Testis (tissue), 3 donors: ENCODE measurements around the gene CAPN5. TPM values are rescaled to one million over a fixed set of nuclear protein-coding genes. Genes with fewer than 3 reads are reported as not detected.
"Not testable (repeated sequence)": the region's sequence is repeated elsewhere in the genome, so short reads cannot be mapped to it uniquely, and the experiment has no call there.

Source experiments
- DNase-seq: peaks from one replicate; pipeline ENCODE4 v3.0.0-alpha.2; 2019
- H3K27ac ChIP-seq, 2 donors: fragments of 200-600 bp; sonication (generic); one replicate each; pipeline ENCODE4 v1.5.1; 2019
- H3K27me3 ChIP-seq: fragments of 200-600 bp; sonication (generic); one replicate; pipeline ENCODE4 v1.5.1; 2019
- H3K36me3 ChIP-seq: fragments of 200-600 bp; sonication (generic); one replicate; pipeline ENCODE4 v1.5.1; 2017; ENCODE audit warnings: low read depth; ENCODE audit errors: missing control alignments
- H3K4me1 ChIP-seq: fragments of 200-600 bp; sonication (generic); one replicate; pipeline ENCODE4 v1.5.1; 2019
- H3K4me3 ChIP-seq, 2 donors: fragments of 200-600 bp; sonication (generic); one replicate each; pipeline ENCODE4 v1.5.1; 2017 to 2019
- H3K9me3 ChIP-seq: fragments of 200-600 bp; sonication (generic); one replicate; pipeline ENCODE4 v1.5.1; 2017
- CTCF ChIP-seq, 3 experiments: fragments of 450-650 bp in 2 of 3; fragments of 200-600 bp in 1 of 3; sonication (generic) in 1 of 3; IDR thresholded peaks; one replicate each; pipeline ENCODE4 v1.5.1; 2016 to 2019; ENCODE audit warnings: antibody characterized with exemption in 3 of 3, mild to moderate bottlenecking in 2 of 3, moderate library complexity in 1 of 3
- POLR2A ChIP-seq: fragments of 450-650 bp; IDR thresholded peaks from one replicate; pipeline ENCODE4 v1.6.1; 2017; ENCODE audit warnings: antibody characterized with exemption, mild to moderate bottlenecking, moderate library complexity
- WGBS, 2 donors: methylation state at CpG; one replicate each; pipeline ENCODE4 v1.1.5; 2018; 5-methylcytosine and 5-hydroxymethylcytosine counted together
- intact Hi-C: fragments of 100-400 bp; cut with DNase I; formaldehyde crosslinking; loops from one replicate; pipeline ENCODE4 v1.15.1; 2023; ENCODE audit warnings: low total_unique reads
- polyA plus RNA-seq: library from polyadenylated mRNA; stranded (reverse); fragments of 350-450 nt; fragmentation: Illumina TruSeq; extraction: RNeasy Lipid Tissue Mini Kit (QIAGEN cat#74804); gene quantifications from one replicate; pipeline ENCODE4 v1.2.3, GENCODE V29; 2014; ENCODE audit warnings: low read depth, low replicate concordance; ENCODE audit not compliant: insufficient read depth
- total RNA-seq, 2 donors: library from RNA; depleted of rRNA; stranded (reverse); fragments of >200 nt; gene quantifications; one replicate each; pipeline ENCODE4 v1.2.3, GENCODE V29; 2016

The CAPN5 gene
- total and polyA plus RNA-seq, 3 donors from 2014 or later: 62.3 to 116 (median 102) TPM

GRCh38 chr11:77056814-77057402, 9.9 kb upstream of the CAPN5 start:
- DNase-seq: no peak
- WGBS, 2 donors: 82 to 89% methylated on average over 3 of the region's 3 CpGs

GRCh38 chr11:77057938-77058474, 8.8 kb upstream of the CAPN5 start:
- TF ChIP-seq CTCF (IDR thresholded peaks at IDR 0.05) (no peak), POLR2A (no peak)
- no peaks in the 10 kb centered on the region for H3K27me3 ChIP-seq
- no peak overlapping the region for H3K27ac ChIP-seq
- H3K36me3 ChIP-seq: no peaks in the 10 kb centered on the region
- H3K4me3 ChIP-seq: no peak overlapping the region
- intact Hi-C loops: no loop called here
- peaks cover 5% of the 10 kb centered on the region for H3K4me1 ChIP-seq
- 81% methylated on average over 6 to 9 of the region's 9 CpGs for WGBS, 2 donors
- DNase-seq: no peak
- H3K9me3 ChIP-seq: no peaks in the 10 kb centered on the region

More at GRCh38 chr11:77056814-77057402, 9.9 kb upstream of the CAPN5 start:
- Histone ChIP-seq H3K27me3 (no peaks in the 10 kb centered on the region), H3K27ac (no peak overlapping the region), H3K4me1 (peaks cover 8% of the 10 kb centered on the region), H3K36me3 (no peaks in the 10 kb centered on the region), H3K4me3 (no peak overlapping the region), H3K9me3 (no peaks in the 10 kb centered on the region)
- intact Hi-C loops: no loop called here
- TF ChIP-seq POLR2A (no peak), CTCF (IDR thresholded peaks at IDR 0.05) (no peak)

GRCh38 chr11:77058900-77059299, 7.9 kb upstream of the CAPN5 start:
- H3K4me1 ChIP-seq: no peaks in the 10 kb centered on the region
- H3K36me3 ChIP-seq: no peaks in the 10 kb centered on the region
- no peak for DNase-seq
- no peaks in the 10 kb centered on the region for H3K9me3 ChIP-seq
- H3K27me3 ChIP-seq: no peaks in the 10 kb centered on the region
- no peak for TF ChIP-seq POLR2A
- TF ChIP-seq CTCF (IDR thresholded peaks at IDR 0.05): no peak
- intact Hi-C loops: no loop called here
- WGBS, 2 donors: 84 to 92% methylated on average over 2 of the region's 2 CpGs
- H3K27ac ChIP-seq: no peak overlapping the region
- H3K4me3 ChIP-seq: no peak overlapping the region

- TF ChIP-seq POLR2A: no peak
- TF ChIP-seq CTCF (IDR thresholded peaks at IDR 0.05): no peak
- Histone ChIP-seq H3K4me1 (no peaks in the 10 kb centered on the region), H3K27me3 (no peaks in the 10 kb centered on the region), H3K27ac (no peak overlapping the region), H3K4me3 (no peak overlapping the region), H3K36me3 (no peaks in the 10 kb centered on the region), H3K9me3 (no peaks in the 10 kb centered on the region)
- 79 to 92% methylated on average over 5 of the region's 5 CpGs for WGBS, 2 donors
- intact Hi-C loops: no loop called here
- no peak for DNase-seq
Observed at GRCh38 chr11:77059806-77060205, 7.0 kb upstream of the CAPN5 start.

- Histone ChIP-seq H3K9me3 (no peaks in the 10 kb centered on the region), H3K27me3 (no peaks in the 10 kb centered on the region), H3K4me1 (no peaks in the 10 kb centered on the region), H3K36me3 (no peaks in the 10 kb centered on the region), H3K27ac (no peak overlapping the region), H3K4me3 (no peak overlapping the region)
- DNase-seq: no peak
- intact Hi-C loops: no loop called here
- no peak for TF ChIP-seq POLR2A
- TF ChIP-seq CTCF (IDR thresholded peaks at IDR 0.05): no peak
- WGBS, 2 donors: 84 to 86% methylated on average over 4 of the region's 4 CpGs
Observed at GRCh38 chr11:77060234-77060633, 6.5 kb upstream of the CAPN5 start.

GRCh38 chr11:77061258-77061657, 5.5 kb upstream of the CAPN5 start:
- H3K9me3 ChIP-seq, H3K27me3 ChIP-seq, H3K36me3 ChIP-seq, DNase-seq, intact Hi-C loops, H3K27ac ChIP-seq, H3K4me3 ChIP-seq, H3K4me1 ChIP-seq: not testable (repeated sequence)
- 82 to 85% methylated on average over 4 of the region's 4 CpGs for WGBS, 2 donors
